GM23338 (cell line): Measurements from ENCODE around the gene BTBD9. TPM values are rescaled to one million over a fixed set of nuclear protein-coding genes. Genes with fewer than 3 reads are reported as not detected.

ENCODE experiments used
- ATAC-seq: fragments of 200-7000 bp; cut with Tn5 transposase; 3 replicates; pipeline ENCODE4 v1.9.1; 2020
- DNase-seq: peaks from one replicate; pipeline ENCODE4 v3.0.0-alpha.2; 2015; ENCODE audit warnings: low spot score
- H2AFZ ChIP-seq: fragments of 200-600 bp; sonication (generic); 2 replicates; pipeline ENCODE4 v1.8.0; 2016; ENCODE audit warnings: antibody characterized with exemption, mild to moderate bottlenecking, moderate library complexity
- H3F3A ChIP-seq: fragments of 200-600 bp; sonication (generic); replicated peaks from 2 replicates; pipeline ENCODE4 v1.8.0; 2017; ENCODE audit warnings: antibody characterized with exemption, mixed run types, low read depth
- H3K27ac ChIP-seq: fragments of 200-600 bp; sonication (generic); 2 replicates; pipeline ENCODE4 v1.6.1; 2016; ENCODE audit warnings: low read depth
- H3K27me3 ChIP-seq: fragments of 200-600 bp; sonication (generic); 2 replicates; pipeline ENCODE4 v1.8.0; 2016; ENCODE audit warnings: mild to moderate bottlenecking, mixed run types, moderate library complexity; ENCODE audit not compliant: insufficient read depth
- H3K36me3 ChIP-seq: fragments of 200-600 bp; sonication (generic); 2 replicates; pipeline ENCODE4 v1.8.0; 2016; ENCODE audit warnings: mild to moderate bottlenecking; ENCODE audit not compliant: insufficient read depth
- H3K4me1 ChIP-seq: fragments of 200-600 bp; sonication (generic); 2 replicates; pipeline ENCODE4 v1.8.0; 2016; ENCODE audit warnings: mild to moderate bottlenecking, moderate library complexity; ENCODE audit not compliant: insufficient read depth
- H3K4me2 ChIP-seq: fragments of 200-600 bp; sonication (generic); 2 replicates; pipeline ENCODE4 v1.7.1; 2017; ENCODE audit warnings: mixed run types
- H3K4me3 ChIP-seq: fragments of 200-600 bp; sonication (generic); 2 replicates; pipeline ENCODE4 v1.6.1; 2016; ENCODE audit warnings: mixed run types
- H3K79me2 ChIP-seq: fragments of 200-600 bp; sonication (generic); replicated peaks from 2 replicates; pipeline ENCODE4 v1.8.0; 2017; ENCODE audit warnings: mild to moderate bottlenecking; ENCODE audit not compliant: insufficient read depth
- H3K9me2 ChIP-seq: fragments of 200-600 bp; sonication (generic); 2 replicates; pipeline ENCODE4 v1.8.0; 2017; ENCODE audit not compliant: insufficient read depth
- H4K20me1 ChIP-seq: fragments of 200-600 bp; sonication (generic); replicated peaks from 2 replicates; pipeline ENCODE4 v1.8.0; 2017; ENCODE audit warnings: mild to moderate bottlenecking; ENCODE audit not compliant: insufficient read depth
- H3K27ac Mint-ChIP-seq: 2 replicates; pipeline ENCODE4 v1.8.0; 2020; ENCODE audit warnings: inconsistent platforms, mild to moderate bottlenecking, moderate library complexity, mixed read lengths
- H3K27me3 Mint-ChIP-seq: 3 replicates; pipeline ENCODE4 v1.8.0; 2022; ENCODE audit warnings: low read depth, mild to moderate bottlenecking, moderate library complexity, mixed read lengths, inconsistent platforms; ENCODE audit not compliant: insufficient read depth, poor library complexity
- H3K36me3 Mint-ChIP-seq: 3 replicates; pipeline ENCODE4 v1.8.0; 2021; ENCODE audit warnings: low read depth, mild to moderate bottlenecking, inconsistent platforms, moderate library complexity, mixed read lengths
- H3K4me1 Mint-ChIP-seq: 3 replicates; pipeline ENCODE4 v1.8.0; 2020; ENCODE audit warnings: mild to moderate bottlenecking, inconsistent platforms, mixed read lengths
- H3K4me3 Mint-ChIP-seq: 3 replicates; pipeline ENCODE4 v1.8.0; 2021; ENCODE audit warnings: moderate library complexity, mild to moderate bottlenecking, inconsistent platforms, mixed read lengths
- H3K9me3 Mint-ChIP-seq: 3 replicates; pipeline ENCODE4 v1.8.0; 2020; ENCODE audit warnings: moderate library complexity, mild to moderate bottlenecking, inconsistent platforms, mixed read lengths
- CREB1 ChIP-seq: fragments of 250-450 bp; sonication (Bioruptor Pico); IDR thresholded peaks from 2 replicates; pipeline ENCODE4 v1.5.0; 2020; ENCODE audit warnings: low read depth, mild to moderate bottlenecking, moderate library complexity
- EZH2 ChIP-seq: fragments of 200-600 bp; sonication (generic); IDR thresholded peaks from one replicate; pipeline ENCODE4 v1.8.0; 2017; ENCODE audit warnings: antibody characterized with exemption, mild to moderate bottlenecking, low read depth; ENCODE audit not compliant: unreplicated experiment
- JUNB ChIP-seq: IDR thresholded peaks from one replicate; pipeline ENCODE4 v1.6.1; 2016; ENCODE audit warnings: antibody characterized with exemption; ENCODE audit not compliant: unreplicated experiment
- NANOG ChIP-seq: IDR thresholded peaks from 2 replicates; pipeline ENCODE4 v1.6.1; 2016; ENCODE audit warnings: antibody characterized with exemption, borderline replicate concordance
- POLR2AphosphoS5 ChIP-seq: IDR thresholded peaks from 2 replicates; pipeline ENCODE4 v1.6.1; 2016; ENCODE audit warnings: antibody characterized with exemption, low read depth
- ZNF114 ChIP-seq: fragments of 250-450 bp; sonication (Bioruptor Pico); IDR thresholded peaks from 2 replicates; pipeline ENCODE4 v1.5.0; 2020; ENCODE audit warnings: mild to moderate bottlenecking, moderate library complexity
- polyA plus RNA-seq: library from polyadenylated mRNA; unstranded; fragments of >200 nt; fragmentation: Nextera tagmentation; extraction: Ambion mirVana; gene quantifications from 2 replicates; pipeline ENCODE4 v1.2.1, GENCODE V29; 2016
- total RNA-seq: library from RNA; depleted of rRNA; stranded (reverse); fragments of >200 nt; shearing (Covaris generic); gene quantifications from 2 replicates; pipeline ENCODE4 v1.2.3, GENCODE V29; 2014
- TF ChIP-seq, protein P1 (sequence below): IDR thresholded peaks from one replicate; pipeline ENCODE4 v1.6.1; 2018; ENCODE audit warnings: antibody characterized with exemption; ENCODE audit not compliant: unreplicated experiment

Gene BTBD9
- total and polyA plus RNA-seq, 2 experiments from 2014 or later, result 4.2 to 5.3 TPM

DNA sequence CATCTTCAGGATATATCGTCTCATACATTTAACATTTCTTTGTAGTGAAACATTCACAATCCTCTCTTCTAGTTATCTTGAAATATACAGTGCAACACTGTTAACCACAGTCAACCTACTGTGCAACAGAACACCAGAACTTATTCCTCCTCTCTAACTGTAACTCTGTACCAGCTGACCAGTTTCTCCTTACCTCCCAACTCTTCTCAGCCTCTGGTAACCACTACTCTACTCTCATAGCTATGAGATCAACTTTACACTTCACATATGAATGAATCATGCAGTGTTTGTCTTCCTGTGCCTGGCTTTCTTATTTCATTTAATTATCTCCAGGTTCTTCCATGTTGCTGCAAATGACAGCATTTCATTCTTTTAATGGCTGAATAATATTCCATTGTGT is 337.6 kb downstream of the BTBD9 start:
- Histone ChIP-seq H3K4me1 (peaks cover 7% of the 10 kb centered on the region), H3K27me3 (no peaks in the 10 kb centered on the region), H3K4me3 (no peak overlapping the region), H3K36me3 (no peaks in the 10 kb centered on the region), H3F3A (no peaks in the 10 kb centered on the region), H2AFZ (no peak overlapping the region), H3K9me2 (0 out of 2 replicates have a peak, but pooled peaks cover 2% of the 10 kb centered on the region), H3K79me2 (no peaks in the 10 kb centered on the region), H4K20me1 (no peaks in the 10 kb centered on the region), H3K27ac (no peak overlapping the region), H3K4me2 (no peak overlapping the region)
- TF ChIP-seq, protein P1, sequence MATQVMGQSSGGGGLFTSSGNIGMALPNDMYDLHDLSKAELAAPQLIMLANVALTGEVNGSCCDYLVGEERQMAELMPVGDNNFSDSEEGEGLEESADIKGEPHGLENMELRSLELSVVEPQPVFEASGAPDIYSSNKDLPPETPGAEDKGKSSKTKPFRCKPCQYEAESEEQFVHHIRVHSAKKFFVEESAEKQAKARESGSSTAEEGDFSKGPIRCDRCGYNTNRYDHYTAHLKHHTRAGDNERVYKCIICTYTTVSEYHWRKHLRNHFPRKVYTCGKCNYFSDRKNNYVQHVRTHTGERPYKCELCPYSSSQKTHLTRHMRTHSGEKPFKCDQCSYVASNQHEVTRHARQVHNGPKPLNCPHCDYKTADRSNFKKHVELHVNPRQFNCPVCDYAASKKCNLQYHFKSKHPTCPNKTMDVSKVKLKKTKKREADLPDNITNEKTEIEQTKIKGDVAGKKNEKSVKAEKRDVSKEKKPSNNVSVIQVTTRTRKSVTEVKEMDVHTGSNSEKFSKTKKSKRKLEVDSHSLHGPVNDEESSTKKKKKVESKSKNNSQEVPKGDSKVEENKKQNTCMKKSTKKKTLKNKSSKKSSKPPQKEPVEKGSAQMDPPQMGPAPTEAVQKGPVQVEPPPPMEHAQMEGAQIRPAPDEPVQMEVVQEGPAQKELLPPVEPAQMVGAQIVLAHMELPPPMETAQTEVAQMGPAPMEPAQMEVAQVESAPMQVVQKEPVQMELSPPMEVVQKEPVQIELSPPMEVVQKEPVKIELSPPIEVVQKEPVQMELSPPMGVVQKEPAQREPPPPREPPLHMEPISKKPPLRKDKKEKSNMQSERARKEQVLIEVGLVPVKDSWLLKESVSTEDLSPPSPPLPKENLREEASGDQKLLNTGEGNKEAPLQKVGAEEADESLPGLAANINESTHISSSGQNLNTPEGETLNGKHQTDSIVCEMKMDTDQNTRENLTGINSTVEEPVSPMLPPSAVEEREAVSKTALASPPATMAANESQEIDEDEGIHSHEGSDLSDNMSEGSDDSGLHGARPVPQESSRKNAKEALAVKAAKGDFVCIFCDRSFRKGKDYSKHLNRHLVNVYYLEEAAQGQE, result no peak
- TF ChIP-seq POLR2AphosphoS5, result no peak
- no peak for TF ChIP-seq EZH2
- TF ChIP-seq JUNB, result no peak
- peaks cover 17% of the 10 kb centered on the region for H3K4me1 Mint-ChIP-seq
- DNase-seq (no peak), ATAC-seq (no peak)
- no peak overlapping the region for H3K4me3 Mint-ChIP-seq
- H3K27me3 Mint-ChIP-seq, result no peaks in the 10 kb centered on the region
- H3K27ac Mint-ChIP-seq, result peak overlapping the region; percentile 17
- peaks cover 3% of the 10 kb centered on the region; the same call in 2 of the 3 replicates for H3K9me3 Mint-ChIP-seq
- no peaks in the 10 kb centered on the region; the same call in 2 of the 3 replicates for H3K36me3 Mint-ChIP-seq

DNA sequence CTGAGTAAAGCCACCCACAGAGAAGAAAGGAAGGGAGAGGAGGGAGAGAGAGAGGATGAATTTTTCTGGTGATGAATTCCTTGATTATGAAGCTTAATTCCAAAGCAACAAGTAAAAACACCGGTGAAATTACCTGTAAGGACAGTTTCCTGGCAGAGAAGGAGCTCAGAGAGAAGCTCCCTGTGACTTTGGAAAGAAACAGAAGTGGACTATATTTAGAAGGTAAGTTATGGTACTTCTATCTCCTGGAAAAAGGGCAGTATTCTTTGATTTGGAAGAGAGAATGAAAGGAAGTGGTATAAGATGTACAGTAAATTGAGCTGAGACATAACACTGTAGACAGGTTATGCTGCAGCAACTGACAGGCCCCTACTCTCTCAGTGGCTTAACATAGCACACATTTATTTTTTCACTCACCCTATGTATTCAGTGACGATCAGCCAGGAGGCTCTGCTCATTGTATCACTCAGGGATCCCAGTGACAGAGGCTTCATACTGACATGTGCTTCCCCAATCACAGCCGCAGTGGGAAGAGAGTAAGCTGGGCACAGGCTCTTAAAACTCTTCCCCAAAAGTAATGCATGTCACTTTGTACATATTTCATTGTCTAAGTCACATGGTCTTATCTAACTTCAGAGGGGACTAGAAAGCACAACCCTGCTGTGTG is 349.5 kb downstream of the BTBD9 start:
- Histone ChIP-seq H4K20me1 (no peaks in the 10 kb centered on the region), H3K79me2 (no peaks in the 10 kb centered on the region), H3K4me3 (no peak overlapping the region), H3K4me1 (peaks cover 7% of the 10 kb centered on the region; the same call in 1 of the 2 replicates), H3K36me3 (peaks cover 5% of the 10 kb centered on the region; the same call in 1 of the 2 replicates), H2AFZ (no peak overlapping the region), H3F3A (no peaks in the 10 kb centered on the region), H3K27ac (no peak overlapping the region), H3K4me2 (no peak overlapping the region), H3K9me2 (no peaks in the 10 kb centered on the region; the same call in 1 of the 2 replicates), H3K27me3 (no peaks in the 10 kb centered on the region)
- peak; percentile 71 for ATAC-seq
- H3K27me3 Mint-ChIP-seq, result no peaks in the 10 kb centered on the region
- no peak overlapping the region for H3K27ac Mint-ChIP-seq
- H3K4me3 Mint-ChIP-seq, result no peak overlapping the region
- H3K36me3 Mint-ChIP-seq, result peaks cover 15% of the 10 kb centered on the region; the same call in 1 of the 3 replicates
- peaks cover 16% of the 10 kb centered on the region for H3K4me1 Mint-ChIP-seq
- peaks cover 23% of the 10 kb centered on the region; the same call in 2 of the 3 replicates for H3K9me3 Mint-ChIP-seq
- no peak for DNase-seq
- TF ChIP-seq NANOG (no peak), ZNF114 (no peak), CREB1 (no peak), JUNB (no peak)
- TF ChIP-seq, protein P1, result no peak
